Kidney (tissue), 14 donors: ENCODE results near the gene HLA-A. TPM values are rescaled to one million over a fixed set of nuclear protein-coding genes. Genes with fewer than 3 reads are reported as not detected.
"Not testable (repeated sequence)": the region's sequence is repeated elsewhere in the genome, so short reads cannot be mapped to it uniquely, and the experiment has no call there.

Experiments
- DNase-seq, 5 donors: peaks; one replicate each; pipeline ENCODE4 v3.0.0-alpha.2; 2013 to 2020
- FAIRE-seq: peaks from 2 replicates; lab custom pipeline; 2012; peaks lifted over from hg19 to GRCh38; lab: Jason Lieb, UNC
- H3K27ac ChIP-seq, 2 donors: one replicate each; pipeline ENCODE4 v1.7.0; 2013; ENCODE audit warnings: low read depth in 2 of 2, low read length in 2 of 2, inconsistent platforms in 1 of 2
- H3K27me3 ChIP-seq: one replicate; pipeline ENCODE4 v1.7.1; 2013; ENCODE audit warnings: low read length, inconsistent platforms; ENCODE audit not compliant: control insufficient read depth, insufficient read depth
- H3K36me3 ChIP-seq, 3 donors: one replicate each; pipeline versions ENCODE4 v1.7.0 to v1.7.1; 2013; ENCODE audit warnings: low read length in 3 of 3, control low read depth in 1 of 3, inconsistent platforms in 1 of 3; ENCODE audit not compliant: insufficient read depth in 3 of 3, control insufficient read depth in 2 of 3
- H3K4me1 ChIP-seq, 3 donors: one replicate each; pipeline versions ENCODE4 v1.7.0 to v1.7.1; 2013; ENCODE audit warnings: low read length in 3 of 3, inconsistent platforms in 1 of 3, low read depth in 1 of 3; ENCODE audit not compliant: control insufficient read depth in 2 of 3, insufficient read depth in 2 of 3
- H3K4me3 ChIP-seq, 3 donors: one replicate each; pipeline versions ENCODE4 v1.7.0 to v1.8.1; 2013; ENCODE audit warnings: low read length in 3 of 3, control low read depth in 1 of 3, inconsistent platforms in 1 of 3
- H3K9ac ChIP-seq, 3 donors: one replicate each; pipeline versions ENCODE4 v1.7.0 to v1.7.1; 2013; ENCODE audit warnings: low read length in 3 of 3, control low read depth in 1 of 3, inconsistent platforms in 1 of 3
- H3K9me3 ChIP-seq, 3 donors: one replicate each; pipeline versions ENCODE4 v1.7.0 to v1.7.1; 2013; ENCODE audit warnings: low read length in 3 of 3, control low read depth in 1 of 3, inconsistent platforms in 1 of 3; ENCODE audit not compliant: control insufficient read depth in 2 of 3, insufficient read depth in 1 of 3
- CTCF ChIP-seq: IDR thresholded peaks from 3 replicates; pipeline ENCODE4 v1.5.1; 2012; ENCODE audit warnings: mild to moderate bottlenecking, moderate library complexity, borderline replicate concordance; ENCODE audit not compliant: insufficient read depth; ENCODE audit errors: extremely low read depth
- intact Hi-C: fragments of 100-400 bp; cut with DNase I; formaldehyde crosslinking; loops from one replicate; pipeline ENCODE4 v1.11.1; 2022
- polyA plus RNA-seq: library from polyadenylated mRNA; stranded (reverse); fragments of 350-450 nt; fragmentation: Illumina TruSeq; extraction: RNeasy Lipid Tissue Mini Kit (QIAGEN cat#74804); gene quantifications from one replicate; pipeline ENCODE4 v1.2.3, GENCODE V29; 2014; ENCODE audit warnings: low read depth, low replicate concordance; ENCODE audit not compliant: insufficient read depth
- total RNA-seq: library from RNA; stranded (reverse); fragmentation: NEBNext Ultra II Directional; extraction: Animal tissue kit (Norgen Biotek cat#: 25700); gene quantifications from one replicate; pipeline ENCODE4 v1.2.1, GENCODE V29; 2021
- donor health status: control.
- donor health status: control.
- donor health status: control.
- donor health status: control.
- donor health status: control.
- donor health status: DM: yes; HTN: yes; CAD: no.
- donor health status: Normal renal cell carcinoma (clear cell type).

Gene HLA-A
- total and polyA plus RNA-seq, 2 donors from 2014 or later, result 695 to 1,143 TPM

- H3K4me1 ChIP-seq, result no peaks in the 10 kb centered on the region
- H3K4me3 ChIP-seq, result no peak overlapping the region
- no peak for FAIRE-seq
- no peak overlapping the region for H3K9ac ChIP-seq
- H3K27me3 ChIP-seq, result no peaks in the 10 kb centered on the region
- TF ChIP-seq CTCF, result no peak
- no peaks in the 10 kb centered on the region for H3K36me3 ChIP-seq
- no peak for DNase-seq
- no peaks in the 10 kb centered on the region for H3K9me3 ChIP-seq
- no peak overlapping the region for H3K27ac ChIP-seq
- intact Hi-C loops, result no loop called here
Measured at GRCh38 chr6:29958921-29959320, 16.6 kb downstream of the HLA-A start.

GRCh38 chr6:29959467-29959866, 17.1 kb downstream of the HLA-A start:
- H3K27me3 ChIP-seq, result no peaks in the 10 kb centered on the region
- peaks cover 0 to 3% (median 2%) of the 10 kb centered on the region in 3 donors for H3K4me1 ChIP-seq
- FAIRE-seq, result no peak
- no peak overlapping the region for H3K9ac ChIP-seq
- no peaks in the 10 kb centered on the region for H3K9me3 ChIP-seq
- no peak overlapping the region for H3K27ac ChIP-seq
- no peak for DNase-seq
- intact Hi-C loops, result no loop called here
- TF ChIP-seq CTCF, result no peak
- H3K4me3 ChIP-seq, result no peak overlapping the region
- no peaks in the 10 kb centered on the region for H3K36me3 ChIP-seq

DNA sequence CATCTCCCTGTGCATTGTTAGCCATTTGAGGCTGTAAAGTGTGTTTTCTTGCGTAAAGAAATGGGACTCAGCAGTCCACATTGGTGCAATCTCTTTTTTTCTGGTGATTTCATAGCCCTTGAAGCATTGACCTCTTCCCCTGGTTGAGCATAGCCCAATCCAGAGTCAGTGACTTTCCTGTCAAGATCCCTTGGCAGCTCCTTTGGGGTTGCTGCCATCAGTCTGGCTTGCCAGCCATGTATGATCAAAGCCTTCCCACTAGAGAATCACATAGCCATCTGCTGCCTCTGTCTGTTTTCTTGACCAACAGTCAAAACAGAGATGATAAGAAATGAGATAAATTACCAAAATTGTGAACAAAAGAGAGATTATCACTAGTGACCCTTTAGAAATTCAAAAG, 19.6 kb downstream of the HLA-A start:
- H3K36me3 ChIP-seq, result no peaks in the 10 kb centered on the region
- H3K4me3 ChIP-seq, result no peak overlapping the region
- no peaks in the 10 kb centered on the region for H3K9me3 ChIP-seq
- no peak for DNase-seq
- peaks cover 0 to 17% (median 14%) of the 10 kb centered on the region in 3 donors for H3K4me1 ChIP-seq
- H3K27me3 ChIP-seq, result no peaks in the 10 kb centered on the region
- intact Hi-C loops, result no loop called here
- H3K9ac ChIP-seq, result no peak overlapping the region
- H3K27ac ChIP-seq, result no peak overlapping the region
- FAIRE-seq, result no peak
- TF ChIP-seq CTCF, result no peak

GRCh38 chr6:29963697-29964096, 21.4 kb downstream of the HLA-A start:
- H3K9ac ChIP-seq, intact Hi-C loops, H3K27me3 ChIP-seq, FAIRE-seq, H3K27ac ChIP-seq, H3K4me3 ChIP-seq, H3K9me3 ChIP-seq, H3K36me3 ChIP-seq, DNase-seq: not testable (repeated sequence)
- peaks cover 0 to 17% (median 14%) of the 10 kb centered on the region in 3 donors for H3K4me1 ChIP-seq
